ENCODE data around the gene DESI1. TPM values are rescaled to one million over a fixed set of nuclear protein-coding genes. Genes with fewer than 3 reads are reported as not detected.

Gene DESI1
- polyA plus RNA-seq, 1 of the 3 experiments (the other 2 are of a cell fraction), result 8.2 TPM

- H3K36me3 ChIP-seq (replicated peaks in 1 of 2; ENCODE audit: control insufficient read depth in 1 of 2, insufficient read depth in 2 of 2, low read length in 1 of 2), result no peaks in the 10 kb centered on the region
- WGBS (ENCODE audit: low lambda C conversion rate), result 86% methylated on average over 3 of the region's 3 CpGs
- H4K20me1 ChIP-seq (ENCODE audit: insufficient read depth), result no peaks in the 10 kb centered on the region
- no peaks in the 10 kb centered on the region for H3K9me2 ChIP-seq
- H3K4me2 ChIP-seq, result no peak overlapping the region
- H3K79me2 ChIP-seq (ENCODE audit: insufficient read depth), result no peaks in the 10 kb centered on the region
- H3K4me3 ChIP-seq (ENCODE audit: low read depth in 2 of 2, low read length in 1 of 2), result no peak overlapping the region
- POLR2A ChIA-PET, result no interaction called here
- H2AFZ ChIP-seq (ENCODE audit: low read depth), result no peak overlapping the region
- TF ChIP-seq FOSL2 (IDR thresholded peaks at IDR 0.05; ENCODE audit: borderline replicate concordance, low read depth), result no peak
- TF ChIP-seq SIN3A (IDR thresholded peaks at IDR 0.05; ENCODE audit: borderline replicate concordance, low read depth, low read length), result no peak
- TF ChIP-seq GATA2 (CRISPR knock-in tag; IDR thresholded peaks at IDR 0.05), result no peak
- TF ChIP-seq REST (IDR thresholded peaks at IDR 0.05; ENCODE audit: low read depth, low read length), result no peak
- TF ChIP-seq SMC3 (IDR thresholded peaks at IDR 0.05; ENCODE audit: low read depth, low read length), result no peak
- TF ChIP-seq NFIC (IDR thresholded peaks at IDR 0.05; ENCODE audit: borderline replicate concordance), result no peak
- TF ChIP-seq, protein P1, sequence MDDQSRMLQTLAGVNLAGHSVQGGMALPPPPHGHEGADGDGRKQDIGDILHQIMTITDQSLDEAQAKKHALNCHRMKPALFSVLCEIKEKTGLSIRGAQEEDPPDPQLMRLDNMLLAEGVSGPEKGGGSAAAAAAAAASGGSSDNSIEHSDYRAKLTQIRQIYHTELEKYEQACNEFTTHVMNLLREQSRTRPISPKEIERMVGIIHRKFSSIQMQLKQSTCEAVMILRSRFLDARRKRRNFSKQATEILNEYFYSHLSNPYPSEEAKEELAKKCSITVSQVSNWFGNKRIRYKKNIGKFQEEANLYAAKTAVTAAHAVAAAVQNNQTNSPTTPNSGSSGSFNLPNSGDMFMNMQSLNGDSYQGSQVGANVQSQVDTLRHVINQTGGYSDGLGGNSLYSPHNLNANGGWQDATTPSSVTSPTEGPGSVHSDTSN (IDR thresholded peaks at IDR 0.05), result no peak
- no peak for TF ChIP-seq ELF1 (IDR thresholded peaks at IDR 0.05)
- no peak for TF ChIP-seq FOXJ3 (CRISPR knock-in tag; IDR thresholded peaks at IDR 0.05)
- no peak for TF ChIP-seq USF1 (IDR thresholded peaks at IDR 0.05; ENCODE audit: borderline replicate concordance, low read depth)
- no peak for TF ChIP-seq GABPA (IDR thresholded peaks at IDR 0.05; ENCODE audit: low read depth)
- H3K4me1 ChIP-seq (ENCODE audit: control insufficient read depth in 1 of 2, insufficient read depth in 2 of 2, low read depth in 1 of 2, low read length in 1 of 2), result peaks cover 0 to 6% of the 10 kb centered on the region in 2 experiments; a peak in 1 of 4 replicates
- H3K27ac ChIP-seq (ENCODE audit: low read depth in 2 of 2, low read length in 1 of 2), result no peak overlapping the region
- CTCF ChIA-PET, result interaction anchor here (0.8 kb wide), 1 partner anchor 37 kb away, joined by 3 read pairs; no protein-coding TSS in a partner anchor
- peaks cover 10% of the 10 kb centered on the region for H3F3A ChIP-seq (replicated peaks; ENCODE audit: insufficient read depth)
- DNase-seq, result no peak
- H3K9me3 ChIP-seq, result no peaks in the 10 kb centered on the region
- H3K9ac ChIP-seq, result no peak overlapping the region
- H3K27me3 ChIP-seq (ENCODE audit: insufficient read depth), result no peaks in the 10 kb centered on the region
Observed at GRCh38 chr22:41570221-41570620, 50.6 kb downstream of the DESI1 start.

DNA sequence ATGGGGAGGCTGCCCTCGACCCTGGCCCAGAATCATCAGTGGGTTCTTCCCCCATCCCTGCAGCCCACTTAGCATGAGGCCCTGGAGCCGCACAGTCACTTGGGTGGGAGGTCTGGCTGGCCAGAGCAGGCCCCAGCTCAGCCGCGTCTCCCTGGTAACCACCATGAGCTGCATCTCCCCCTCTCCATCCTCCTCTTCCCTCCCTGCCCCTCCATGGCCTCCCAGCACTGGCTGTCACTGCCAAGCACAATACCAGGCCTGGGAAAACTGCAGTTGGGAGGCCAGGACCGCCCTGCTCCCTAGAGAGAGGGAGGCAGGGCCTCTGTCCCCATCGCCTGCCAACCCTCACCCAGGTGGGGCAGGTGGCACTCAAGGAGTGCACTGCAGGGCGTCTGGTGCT lies 52.0 kb downstream of the DESI1 start:
- TF ChIP-seq, protein P2, sequence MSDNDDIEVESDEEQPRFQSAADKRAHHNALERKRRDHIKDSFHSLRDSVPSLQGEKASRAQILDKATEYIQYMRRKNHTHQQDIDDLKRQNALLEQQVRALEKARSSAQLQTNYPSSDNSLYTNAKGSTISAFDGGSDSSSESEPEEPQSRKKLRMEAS (IDR thresholded peaks at IDR 0.05; ENCODE audit: low read depth), result no peak
- TF ChIP-seq CHD2 (IDR thresholded peaks at IDR 0.05; ENCODE audit: low read length, partially characterized antibody) (no peak), FOXJ3 (CRISPR knock-in tag; IDR thresholded peaks at IDR 0.05) (no peak), JUND (IDR thresholded peaks at IDR 0.05) (no peak), MEF2A (IDR thresholded peaks at IDR 0.05; ENCODE audit: borderline replicate concordance, low read depth) (no peak), FOSL2 (IDR thresholded peaks at IDR 0.05; ENCODE audit: borderline replicate concordance, low read depth) (no peak), NFIC (IDR thresholded peaks at IDR 0.05; ENCODE audit: borderline replicate concordance) (no peak), ZBTB33 (IDR thresholded peaks at IDR 0.05; ENCODE audit: borderline replicate concordance, low read depth) (no peak), ELF1 (IDR thresholded peaks at IDR 0.05) (no peak), MXI1 (IDR thresholded peaks at IDR 0.05; ENCODE audit: low read depth, low read length) (no peak), USF1 (IDR thresholded peaks at IDR 0.05; ENCODE audit: borderline replicate concordance, low read depth) (no peak)
- TF ChIP-seq, protein P1 (IDR thresholded peaks at IDR 0.05), result no peak
- no peaks in the 10 kb centered on the region for H4K20me1 ChIP-seq (ENCODE audit: insufficient read depth)
- H3K27me3 ChIP-seq (ENCODE audit: insufficient read depth), result no peaks in the 10 kb centered on the region
- H3K27ac ChIP-seq (ENCODE audit: low read depth in 2 of 2, low read length in 1 of 2), result no peak overlapping the region; a peak in 1 of 4 replicates
- H3K9me2 ChIP-seq, result no peaks in the 10 kb centered on the region
- no peak overlapping the region for H2AFZ ChIP-seq (ENCODE audit: low read depth)
- no peak overlapping the region for H3K4me2 ChIP-seq
- no peaks in the 10 kb centered on the region for H3K36me3 ChIP-seq (replicated peaks in 1 of 2; ENCODE audit: control insufficient read depth in 1 of 2, insufficient read depth in 2 of 2, low read length in 1 of 2)
- H3F3A ChIP-seq (replicated peaks; ENCODE audit: insufficient read depth), result peaks cover 17% of the 10 kb centered on the region
- H3K9ac ChIP-seq, result no peak overlapping the region
- CTCF ChIA-PET, result interaction anchor here (0.6 to 1.9 kb wide), 2 partner anchors 10 to 28 kb away, joined by 3 to 4 read pairs; no protein-coding TSS in a partner anchor
- DNase-seq, result peak; percentile 57
- H3K79me2 ChIP-seq (ENCODE audit: insufficient read depth), result no peaks in the 10 kb centered on the region
- no peaks in the 10 kb centered on the region for H3K9me3 ChIP-seq
- WGBS (ENCODE audit: low lambda C conversion rate), result 59% methylated on average over 5 of the region's 7 CpGs
- POLR2A ChIA-PET, result no interaction called here
- H3K4me1 ChIP-seq (ENCODE audit: control insufficient read depth in 1 of 2, insufficient read depth in 2 of 2, low read depth in 1 of 2, low read length in 1 of 2), result peaks cover 0 to 6% of the 10 kb centered on the region in 2 experiments; a peak in 1 of 4 replicates
- no peak overlapping the region for H3K4me3 ChIP-seq (ENCODE audit: low read depth in 2 of 2, low read length in 1 of 2)
